AG04449 (cell line): Measurements from ENCODE around the gene UROC1.

Experiments
- CTCF ChIA-PET: fragments of 350-600 bp; formaldehyde crosslinking; extraction: SDS; loops from one replicate; lab custom pipeline; 2021; ENCODE audit warnings: antibody characterized with exemption; lab: Yijun Ruan, JAX
- POLR2A ChIA-PET: fragments of 400-600, 350-600 bp; formaldehyde crosslinking; extraction: SDS; loops from one replicate; lab custom pipeline; 2020; ENCODE audit warnings: antibody characterized with exemption, inconsistent platforms; lab: Yijun Ruan, JAX
- DNase-seq: peaks from one replicate; pipeline ENCODE4 v3.0.0-alpha.2; 2010; ENCODE audit warnings: low read depth, low spot score
- H3K4me3 ChIP-seq: 2 replicates; pipeline ENCODE4 v1.5.1; 2011; ENCODE audit warnings: low read depth, mild to moderate bottlenecking, control low read depth, low read length
- TF ChIP-seq, protein P1 (sequence below): IDR thresholded peaks from one replicate; pipeline ENCODE4 v1.5.1; 2011; ENCODE audit warnings: mild to moderate bottlenecking, moderate library complexity, low read length, control low read depth, inconsistent platforms; ENCODE audit not compliant: insufficient read depth; ENCODE audit errors: missing control alignments

UROC1 gene

DNA sequence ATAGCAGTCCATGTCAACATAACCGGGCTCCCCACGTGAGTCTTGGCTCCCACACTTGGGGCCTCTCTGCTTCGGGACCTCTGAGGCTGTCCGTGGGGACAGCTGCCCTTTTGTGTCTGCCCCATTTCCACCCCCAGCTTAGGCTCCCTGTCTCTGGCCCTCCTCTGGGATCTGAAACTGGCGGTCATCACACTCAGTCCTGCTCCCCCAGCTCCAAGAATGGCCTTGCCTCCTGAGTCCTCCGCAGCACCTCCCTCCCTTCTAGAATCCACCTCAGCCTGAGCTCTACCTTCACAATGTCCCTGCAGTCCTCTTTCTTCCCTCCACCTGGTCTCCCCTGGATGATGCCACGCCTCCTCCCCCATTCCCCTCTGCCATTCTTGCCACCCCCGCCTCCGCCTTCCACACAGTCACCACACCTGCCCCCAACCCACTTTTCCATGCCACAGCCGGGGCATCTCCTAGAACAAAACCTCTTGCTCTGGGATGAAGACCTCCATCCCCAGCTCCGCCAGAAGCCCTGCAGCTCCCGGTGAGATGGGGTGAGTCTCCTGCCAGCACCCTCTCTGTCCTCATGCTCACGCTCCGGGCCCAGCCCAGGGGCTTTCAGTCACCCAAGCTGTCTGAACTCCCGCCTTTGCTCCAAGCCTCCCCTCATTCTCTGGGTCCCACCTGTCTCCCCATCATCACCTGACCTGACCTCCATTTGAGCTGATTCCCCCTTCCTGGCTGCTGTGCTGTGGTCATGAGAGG is 34.9 kb downstream of the UROC1 start:
- no peak overlapping the region for H3K4me3 ChIP-seq
- ChIA-PET CTCF (no interaction called here), POLR2A (no interaction called here)
- TF ChIP-seq, protein P1, sequence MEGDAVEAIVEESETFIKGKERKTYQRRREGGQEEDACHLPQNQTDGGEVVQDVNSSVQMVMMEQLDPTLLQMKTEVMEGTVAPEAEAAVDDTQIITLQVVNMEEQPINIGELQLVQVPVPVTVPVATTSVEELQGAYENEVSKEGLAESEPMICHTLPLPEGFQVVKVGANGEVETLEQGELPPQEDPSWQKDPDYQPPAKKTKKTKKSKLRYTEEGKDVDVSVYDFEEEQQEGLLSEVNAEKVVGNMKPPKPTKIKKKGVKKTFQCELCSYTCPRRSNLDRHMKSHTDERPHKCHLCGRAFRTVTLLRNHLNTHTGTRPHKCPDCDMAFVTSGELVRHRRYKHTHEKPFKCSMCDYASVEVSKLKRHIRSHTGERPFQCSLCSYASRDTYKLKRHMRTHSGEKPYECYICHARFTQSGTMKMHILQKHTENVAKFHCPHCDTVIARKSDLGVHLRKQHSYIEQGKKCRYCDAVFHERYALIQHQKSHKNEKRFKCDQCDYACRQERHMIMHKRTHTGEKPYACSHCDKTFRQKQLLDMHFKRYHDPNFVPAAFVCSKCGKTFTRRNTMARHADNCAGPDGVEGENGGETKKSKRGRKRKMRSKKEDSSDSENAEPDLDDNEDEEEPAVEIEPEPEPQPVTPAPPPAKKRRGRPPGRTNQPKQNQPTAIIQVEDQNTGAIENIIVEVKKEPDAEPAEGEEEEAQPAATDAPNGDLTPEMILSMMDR: no peak
- no peak for DNase-seq

DNA sequence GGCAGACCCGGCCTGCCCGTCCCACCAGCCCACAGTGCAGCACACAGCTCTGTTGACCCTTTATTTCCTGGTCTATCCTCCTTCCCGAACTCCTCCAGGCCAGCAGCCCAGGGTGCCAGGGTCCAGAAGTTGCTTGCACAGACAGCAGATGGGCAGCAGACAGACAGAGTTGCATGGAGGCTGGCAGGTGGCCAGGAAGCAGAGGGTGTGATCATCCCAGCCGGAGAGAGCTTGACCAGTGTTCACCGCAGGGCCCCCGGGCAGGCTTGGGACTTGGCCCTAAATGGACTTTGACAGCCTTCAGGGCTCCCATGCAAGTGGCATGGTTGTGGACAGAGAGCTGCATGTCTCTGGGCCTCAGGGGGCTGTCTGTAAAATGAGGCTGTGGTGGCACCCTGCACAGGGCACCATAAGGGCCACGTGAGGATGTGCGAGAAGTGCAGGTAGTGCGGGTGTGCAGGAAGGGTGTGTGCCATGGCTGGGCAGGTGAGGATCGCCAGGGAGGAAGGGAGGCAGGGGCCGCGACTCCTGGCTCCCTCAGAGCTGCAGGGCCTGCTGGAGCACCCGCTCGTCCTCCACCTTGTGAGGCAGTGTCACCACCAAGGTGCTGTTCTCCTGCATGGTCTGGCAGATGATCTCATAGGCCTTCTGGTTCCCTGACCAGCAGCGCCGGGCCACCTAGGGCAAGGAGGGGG is 35.6 kb downstream of the UROC1 start:
- ChIA-PET POLR2A (no interaction called here), CTCF (no interaction called here)
- TF ChIP-seq, protein P1: no peak
- no peak overlapping the region for H3K4me3 ChIP-seq
- DNase-seq: no peak

DNA sequence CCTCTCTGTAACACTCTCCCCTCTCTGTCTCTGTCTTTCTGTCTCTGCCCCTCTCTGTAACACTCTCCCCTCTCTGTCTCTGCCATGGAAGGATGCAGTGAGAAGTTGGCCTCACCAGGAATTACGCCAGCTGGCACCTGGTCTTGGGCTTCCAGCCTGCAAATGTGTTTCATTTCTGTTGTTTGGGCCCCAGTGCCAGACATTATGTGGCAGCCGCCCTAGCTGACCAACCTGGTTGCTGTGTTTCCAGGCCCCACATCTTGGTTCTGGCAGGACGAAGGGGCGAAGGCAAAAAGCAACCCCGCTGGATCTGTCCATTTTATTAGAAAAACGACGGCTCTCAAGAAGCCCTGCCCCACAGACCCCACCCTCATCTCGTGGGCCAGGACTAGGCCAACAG is 36.7 kb downstream of the UROC1 start:
- no peak for DNase-seq
- CTCF ChIA-PET: no interaction called here
- TF ChIP-seq, protein P1: no peak
- POLR2A ChIA-PET: no interaction called here
- no peak overlapping the region for H3K4me3 ChIP-seq

DNA sequence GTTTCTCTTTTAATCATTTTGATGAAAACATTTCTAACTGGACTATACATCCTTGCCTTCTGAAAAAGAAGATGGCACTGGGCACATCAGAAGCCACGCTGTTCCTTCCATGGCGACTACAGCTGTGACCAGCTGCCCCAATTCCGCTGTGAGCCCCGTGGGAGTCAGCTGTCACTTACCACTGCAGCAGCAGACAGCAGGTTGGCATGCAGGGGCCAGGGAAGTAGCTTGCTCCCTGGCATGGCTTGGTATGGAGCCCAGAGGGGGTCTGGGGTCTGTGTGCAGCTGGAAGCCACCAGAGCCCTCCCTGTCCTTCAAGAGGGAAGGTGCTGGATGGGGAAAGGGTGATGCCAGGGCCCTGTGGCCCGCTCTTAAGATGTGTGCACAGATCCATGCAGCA is 37.4 kb downstream of the UROC1 start:
- TF ChIP-seq, protein P1: no peak
- no peak for DNase-seq
- POLR2A ChIA-PET: no interaction called here
- CTCF ChIA-PET: no interaction called here
- H3K4me3 ChIP-seq: no peak overlapping the region

DNA sequence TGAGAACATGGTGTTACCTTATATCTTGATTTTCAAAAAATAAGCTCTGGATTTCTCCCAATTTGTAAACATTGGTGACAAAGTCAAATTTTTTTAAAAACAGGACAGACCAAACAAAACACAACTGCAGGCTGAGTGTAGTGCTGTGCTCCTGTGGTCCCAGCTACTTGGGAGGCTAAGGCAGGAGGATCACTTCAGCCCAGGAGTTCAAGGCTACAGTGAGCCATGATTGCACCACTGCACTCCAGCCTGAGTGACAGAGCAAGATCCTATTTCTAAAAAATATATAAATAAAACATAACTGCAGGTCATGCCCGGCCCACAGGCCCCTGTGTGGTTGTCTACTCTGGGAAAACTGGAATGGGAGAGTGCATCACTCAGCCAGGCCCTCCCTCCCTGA is 37.9 kb downstream of the UROC1 start:
- ChIA-PET POLR2A (no interaction called here), CTCF (no interaction called here)
- TF ChIP-seq, protein P1: no peak
- H3K4me3 ChIP-seq: no peak overlapping the region
- DNase-seq: no peak

DNA sequence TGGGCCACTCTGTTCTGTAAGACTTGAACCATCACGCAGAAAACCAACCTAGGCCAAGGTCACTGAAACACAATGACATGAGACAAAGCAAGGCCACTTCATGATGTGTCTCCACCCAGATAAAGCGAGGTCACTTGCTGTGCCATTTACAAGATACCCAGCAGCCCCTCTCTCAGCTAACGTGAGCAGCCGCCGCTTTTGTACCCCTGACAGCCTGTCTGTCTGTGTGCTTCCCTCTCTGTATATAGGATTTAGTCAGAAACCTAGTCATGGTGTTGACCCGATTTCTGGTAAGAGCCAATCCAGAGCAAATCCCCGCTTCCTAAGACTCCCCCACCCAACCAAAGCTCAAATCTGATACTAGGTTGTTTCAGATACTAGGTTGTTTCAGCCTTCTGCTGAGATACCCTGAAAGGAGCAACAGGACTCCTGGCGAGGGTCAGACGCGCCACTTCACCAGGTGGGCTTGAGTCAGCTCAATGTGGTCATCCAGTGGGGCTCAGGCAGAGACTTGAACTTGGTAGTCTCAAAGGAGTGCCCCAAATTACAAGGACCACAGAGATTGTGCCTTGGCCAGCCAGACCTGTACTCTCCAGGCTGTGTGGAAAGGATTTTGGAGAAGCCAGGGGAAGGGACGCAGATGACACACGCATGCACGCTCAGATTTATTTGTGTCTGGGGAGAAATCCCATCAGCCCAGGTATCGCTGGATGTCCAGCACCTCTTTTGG is 38.8 kb downstream of the UROC1 start:
- DNase-seq: no peak
- TF ChIP-seq, protein P1: no peak
- no peak overlapping the region for H3K4me3 ChIP-seq
- POLR2A ChIA-PET: no interaction called here
- CTCF ChIA-PET: no interaction called here
